ENCODE data around the gene MRAP2. TPM values are rescaled to one million over a fixed set of nuclear protein-coding genes. Genes with fewer than 3 reads are reported as not detected.

Gene MRAP2
- total and polyA plus RNA-seq, 2 of the 13 experiments (the other 11 are each of a cell fraction or from before 2014, with no cell fraction given): 0.33 to 3.5 TPM

DNA sequence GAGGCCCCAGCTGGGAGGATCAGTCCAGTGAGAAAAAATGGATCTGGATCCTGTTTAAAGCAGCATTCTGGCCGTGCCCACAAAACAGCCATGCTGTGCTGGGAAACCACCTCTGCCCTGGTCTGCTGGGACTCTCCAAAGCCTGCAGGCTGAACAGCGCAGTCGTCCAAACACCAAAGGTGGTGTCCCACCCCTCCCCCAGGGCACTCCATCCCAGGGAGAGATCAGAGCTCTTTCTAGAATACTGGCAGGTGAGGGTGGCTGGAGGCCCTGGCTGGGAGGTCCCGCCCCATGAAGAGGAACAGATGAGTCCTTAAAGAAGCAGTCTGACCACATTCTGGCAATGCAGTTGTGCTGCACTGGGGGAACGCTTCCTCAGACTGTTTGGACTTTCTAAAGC, 84.6 kb downstream of the MRAP2 start:
- POLR2A ChIA-PET: no interaction called here

DNA sequence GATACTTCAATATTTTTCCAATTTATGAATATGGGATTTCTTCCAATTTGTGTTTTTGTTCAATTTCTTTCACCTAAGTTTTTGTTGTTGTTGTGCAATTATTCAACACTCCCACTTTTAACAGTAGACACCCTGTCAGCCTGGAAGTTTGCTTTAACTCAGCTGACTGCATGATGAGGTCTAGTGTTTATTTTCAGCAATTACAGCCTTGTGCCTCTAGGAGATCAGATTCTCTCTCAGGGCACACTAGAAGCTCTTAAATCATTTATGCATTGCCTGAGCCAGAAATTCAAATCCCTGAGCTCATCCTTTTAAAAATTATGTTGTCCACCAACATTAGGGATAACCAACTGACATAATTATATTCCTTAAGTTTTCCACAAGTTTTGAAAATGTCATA, 85.7 kb downstream of the MRAP2 start:
- ChIA-PET CTCF (ENCODE audit: low intra/inter-chr PET ratio, low total read pairs) (no interaction called here), POLR2A (no interaction called here)
- FAIRE-seq (no peak), DNase-seq (ENCODE audit: low spot score) (no peak), ATAC-seq (0 out of 3 replicates have a peak, but pooled peaks have one; percentile 20)
- BruUV-seq (replicated peaks): no TSS peak
- Histone ChIP-seq H3K4me1 (ENCODE audit: insufficient read depth, low read length) (peaks cover 14% of the 10 kb centered on the region), H2AFZ (ENCODE audit: low read length) (no peak overlapping the region), H4K20me1 (ENCODE audit: insufficient read depth, low read length) (no peaks in the 10 kb centered on the region), H3K36me3 (replicated peaks in 1 of 2; ENCODE audit: control insufficient read depth in 1 of 2, insufficient read depth in 2 of 2, low read length in 2 of 2) (no peaks in the 10 kb centered on the region), H3K27me3 (ENCODE audit: control insufficient read depth in 1 of 2, insufficient read depth in 2 of 2, low read length in 2 of 2) (no peaks in the 10 kb centered on the region), H3K4me3 (replicated peaks in 1 of 3; ENCODE audit: insufficient read depth in 1 of 3, low read depth in 2 of 3, low read length in 3 of 3) (no peak overlapping the region), H3K27ac (ENCODE audit: extremely low read length, insufficient read depth, low read length) (no peak overlapping the region), H3K9ac (ENCODE audit: insufficient read depth, low read depth, low read length) (no peak overlapping the region), H3K79me2 (ENCODE audit: insufficient read depth, low read length) (no peaks in the 10 kb centered on the region), H3K4me2 (ENCODE audit: low read depth, low read length) (no peak overlapping the region), H3K9me3 (ENCODE audit: low read length) (no peaks in the 10 kb centered on the region)
- TF ChIP-seq ZNF251 (CRISPR knock-in tag; IDR thresholded peaks at IDR 0.05): no peak
- TF ChIP-seq, protein P1, sequence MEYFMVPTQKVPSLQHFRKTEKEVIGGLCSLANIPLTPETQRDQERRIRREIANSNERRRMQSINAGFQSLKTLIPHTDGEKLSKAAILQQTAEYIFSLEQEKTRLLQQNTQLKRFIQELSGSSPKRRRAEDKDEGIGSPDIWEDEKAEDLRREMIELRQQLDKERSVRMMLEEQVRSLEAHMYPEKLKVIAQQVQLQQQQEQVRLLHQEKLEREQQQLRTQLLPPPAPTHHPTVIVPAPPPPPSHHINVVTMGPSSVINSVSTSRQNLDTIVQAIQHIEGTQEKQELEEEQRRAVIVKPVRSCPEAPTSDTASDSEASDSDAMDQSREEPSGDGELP (IDR thresholded peaks at IDR 0.05; ENCODE audit: borderline replicate concordance, low read depth): peak; percentile 50; the same call in 1 of the 2 replicates
- in situ Hi-C loops (cut with HindIII; ENCODE audit: extremely low pct_ligation_motif_present, low pct_unique_long_range_greater_than_20kb): no loop called here
- intact Hi-C loops (cut with micrococcal nuclease; ENCODE audit: unreplicated experiment): no loop called here

More for the DNA sequence above, 84.6 kb downstream of the MRAP2 start:
- Histone ChIP-seq H3K36me3 (replicated peaks in 1 of 2; ENCODE audit: control insufficient read depth in 1 of 2, insufficient read depth in 2 of 2, low read length in 2 of 2) (no peaks in the 10 kb centered on the region), H3K9ac (ENCODE audit: insufficient read depth, low read depth, low read length) (no peak overlapping the region), H3K4me1 (ENCODE audit: insufficient read depth, low read length) (peaks cover 18% of the 10 kb centered on the region), H3K27ac (ENCODE audit: extremely low read length, insufficient read depth, low read length) (no peak overlapping the region), H3K27me3 (ENCODE audit: control insufficient read depth in 1 of 2, insufficient read depth in 2 of 2, low read length in 2 of 2) (no peaks in the 10 kb centered on the region), H4K20me1 (ENCODE audit: insufficient read depth, low read length) (no peaks in the 10 kb centered on the region), H3K4me3 (replicated peaks in 1 of 3; ENCODE audit: insufficient read depth in 1 of 3, low read depth in 2 of 3, low read length in 3 of 3) (no peak overlapping the region), H3K4me2 (ENCODE audit: low read depth, low read length) (no peak overlapping the region), H3K9me3 (ENCODE audit: low read length) (no peaks in the 10 kb centered on the region), H3K79me2 (ENCODE audit: insufficient read depth, low read length) (no peaks in the 10 kb centered on the region), H2AFZ (ENCODE audit: low read length) (no peak overlapping the region)
- no peak for FAIRE-seq
- WGBS (ENCODE audit: low lambda C conversion rate): 100% methylated on average over 2 of the region's 5 CpGs
- no TSS peak for BruUV-seq (replicated peaks)
- in situ Hi-C loops (cut with HindIII; ENCODE audit: extremely low pct_ligation_motif_present, low pct_unique_long_range_greater_than_20kb): no loop called here
- TF ChIP-seq ZNF616 (CRISPR knock-in tag; IDR thresholded peaks at IDR 0.05; ENCODE audit: low read depth) (no peak), ZNF501 (CRISPR knock-in tag; IDR thresholded peaks at IDR 0.05) (no peak), PPARG (CRISPR knock-in tag; conservative IDR thresholded peaks at IDR 0.05) (no peak), KAT8 (CRISPR knock-in tag; IDR thresholded peaks at IDR 0.05) (no peak), ZNF282 (IDR thresholded peaks at IDR 0.05; ENCODE audit: partially characterized antibody) (no peak), PHB2 (IDR thresholded peaks at IDR 0.05; ENCODE audit: partially characterized antibody) (no peak)
- DNase-seq (ENCODE audit: low spot score): no peak
- intact Hi-C loops (cut with micrococcal nuclease; ENCODE audit: unreplicated experiment): no loop called here
- CTCF ChIA-PET (ENCODE audit: low intra/inter-chr PET ratio, low total read pairs): no interaction called here
- ATAC-seq: no peak; the same call in 2 of the 3 replicates
